ENCODE results near the gene DDX17. TPM values are rescaled to one million over a fixed set of nuclear protein-coding genes. Genes with fewer than 3 reads are reported as not detected.

DDX17 gene
- total RNA-seq, 4 donors from 2014 or later: 583 to 733 (median 616) TPM

DNA sequence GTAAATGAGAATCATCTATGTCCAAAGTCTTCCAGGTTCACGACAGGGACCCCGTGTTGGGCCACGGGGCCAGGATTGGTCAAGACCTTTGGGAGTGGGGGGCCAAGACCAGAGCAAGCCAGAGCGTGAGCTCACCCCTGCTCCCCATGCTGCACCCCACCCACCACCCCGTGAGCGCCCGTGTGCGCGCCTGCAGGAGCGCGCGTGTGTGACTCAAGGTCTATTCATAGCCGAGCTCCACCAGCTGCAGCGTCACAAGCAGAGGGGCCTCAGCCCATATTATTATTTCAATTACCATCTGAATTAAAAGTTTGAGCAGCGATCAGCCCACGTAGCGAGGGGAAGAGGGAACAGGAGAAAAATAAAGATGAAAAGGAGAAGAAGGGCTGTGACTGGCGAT, 56.3 kb downstream of the DDX17 start:
- Histone ChIP-seq H3K27ac (no peak overlapping the region), H3K27me3 (peaks cover 0 to 17% of the 10 kb centered on the region in 2 donors)

DNA sequence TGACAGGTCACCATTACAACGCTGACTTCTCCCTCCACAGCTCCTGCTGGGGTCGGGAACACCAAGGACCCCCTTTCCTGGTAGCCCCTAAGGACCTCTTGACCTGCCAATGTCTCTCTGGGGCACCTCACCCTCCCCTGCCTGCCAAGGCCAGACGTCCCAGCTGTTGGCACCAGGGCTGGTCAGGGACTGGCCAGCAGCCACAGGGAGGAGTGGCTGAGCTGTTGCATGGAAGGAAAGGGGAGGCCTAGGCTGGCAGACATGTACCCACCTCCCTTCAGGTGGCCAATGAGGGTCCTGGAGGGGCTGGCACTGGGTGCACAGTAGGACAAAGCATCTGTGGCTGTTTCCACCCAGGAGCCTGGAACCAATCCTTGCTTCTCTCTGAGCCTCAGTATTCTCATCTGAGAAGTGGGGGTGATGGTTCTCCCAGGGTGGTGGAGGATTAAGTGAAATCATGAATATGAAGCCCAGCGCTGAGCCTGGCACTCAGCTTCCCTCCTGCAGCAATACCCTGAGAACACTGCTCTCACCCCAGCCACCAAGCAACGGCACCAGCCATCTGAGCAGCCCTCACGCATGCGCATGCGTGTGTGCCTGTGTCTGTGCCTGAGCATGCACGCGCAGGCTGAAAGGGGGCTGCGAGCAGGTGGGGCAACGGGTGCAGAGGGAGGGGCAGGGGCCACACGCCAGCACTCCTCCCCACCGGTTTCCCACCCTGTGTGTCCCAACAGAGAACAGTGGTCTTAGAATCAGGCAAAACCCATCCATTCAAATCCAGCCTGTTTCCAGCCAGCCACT, 57.0 kb downstream of the DDX17 start:
- Histone ChIP-seq H3K27ac (no peak overlapping the region), H3K36me3 (no peaks in the 10 kb centered on the region), H3K9me3 (no peaks in the 10 kb centered on the region), H3K4me3 (no peak overlapping the region), H3K27me3 (peaks cover 0 to 10% of the 10 kb centered on the region in 2 donors), H3K4me1 (no peaks in the 10 kb centered on the region)
- DNase-seq: no peak
- TF ChIP-seq, protein P1, sequence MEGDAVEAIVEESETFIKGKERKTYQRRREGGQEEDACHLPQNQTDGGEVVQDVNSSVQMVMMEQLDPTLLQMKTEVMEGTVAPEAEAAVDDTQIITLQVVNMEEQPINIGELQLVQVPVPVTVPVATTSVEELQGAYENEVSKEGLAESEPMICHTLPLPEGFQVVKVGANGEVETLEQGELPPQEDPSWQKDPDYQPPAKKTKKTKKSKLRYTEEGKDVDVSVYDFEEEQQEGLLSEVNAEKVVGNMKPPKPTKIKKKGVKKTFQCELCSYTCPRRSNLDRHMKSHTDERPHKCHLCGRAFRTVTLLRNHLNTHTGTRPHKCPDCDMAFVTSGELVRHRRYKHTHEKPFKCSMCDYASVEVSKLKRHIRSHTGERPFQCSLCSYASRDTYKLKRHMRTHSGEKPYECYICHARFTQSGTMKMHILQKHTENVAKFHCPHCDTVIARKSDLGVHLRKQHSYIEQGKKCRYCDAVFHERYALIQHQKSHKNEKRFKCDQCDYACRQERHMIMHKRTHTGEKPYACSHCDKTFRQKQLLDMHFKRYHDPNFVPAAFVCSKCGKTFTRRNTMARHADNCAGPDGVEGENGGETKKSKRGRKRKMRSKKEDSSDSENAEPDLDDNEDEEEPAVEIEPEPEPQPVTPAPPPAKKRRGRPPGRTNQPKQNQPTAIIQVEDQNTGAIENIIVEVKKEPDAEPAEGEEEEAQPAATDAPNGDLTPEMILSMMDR (IDR thresholded peaks at IDR 0.05): no peak
- TF ChIP-seq POLR2A (IDR thresholded peaks at IDR 0.05): no peak

More for the DNA sequence above, 56.3 kb downstream of the DDX17 start:
- no peaks in the 10 kb centered on the region for H3K36me3 ChIP-seq
- H3K9me3 ChIP-seq: no peaks in the 10 kb centered on the region
- TF ChIP-seq POLR2A (IDR thresholded peaks at IDR 0.05): no peak
- TF ChIP-seq, protein P1 (IDR thresholded peaks at IDR 0.05): no peak
- no peak overlapping the region for H3K4me3 ChIP-seq
- peaks cover 0 to 6% (median 3%) of the 10 kb centered on the region in 4 donors for H3K4me1 ChIP-seq
- DNase-seq: no peak

DNA sequence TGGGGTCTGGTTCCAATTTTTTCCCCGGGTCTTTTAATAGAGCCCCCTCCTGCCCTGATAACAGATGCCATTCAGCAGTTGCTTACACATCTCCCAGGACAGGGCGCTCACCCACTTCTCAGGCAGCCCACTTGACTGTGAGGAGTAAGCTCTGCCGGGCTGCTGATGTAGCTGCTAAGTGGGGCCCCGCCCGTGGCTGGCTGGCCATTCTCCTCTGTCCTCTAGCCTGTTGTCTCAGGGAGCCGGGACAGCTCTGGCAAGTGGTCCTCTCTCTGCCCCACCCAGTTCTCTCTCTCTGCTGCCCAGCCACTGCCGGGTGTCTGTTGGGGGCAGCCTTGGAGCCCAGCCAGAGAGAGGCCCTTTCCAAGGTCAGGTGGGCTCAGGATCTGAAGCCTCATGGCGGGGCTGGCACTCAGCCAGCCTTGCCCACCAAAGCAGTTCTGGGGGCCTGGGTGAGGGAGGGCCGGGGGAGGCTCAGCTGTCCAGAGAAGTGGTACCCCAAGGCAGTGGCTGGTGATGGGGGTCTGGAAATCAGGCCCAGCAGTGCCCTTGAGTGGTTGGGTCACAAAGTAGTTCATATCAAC, 60.0 kb downstream of the DDX17 start:
- Histone ChIP-seq H3K4me3 (no peak overlapping the region), H3K36me3 (no peaks in the 10 kb centered on the region), H3K4me1 (no peaks in the 10 kb centered on the region), H3K27me3 (no peaks in the 10 kb centered on the region), H3K27ac (no peak overlapping the region), H3K9me3 (no peaks in the 10 kb centered on the region)
- TF ChIP-seq, protein P1 (IDR thresholded peaks at IDR 0.05): no peak
- no peak for TF ChIP-seq POLR2A (IDR thresholded peaks at IDR 0.05)
- no peak for DNase-seq

DNA sequence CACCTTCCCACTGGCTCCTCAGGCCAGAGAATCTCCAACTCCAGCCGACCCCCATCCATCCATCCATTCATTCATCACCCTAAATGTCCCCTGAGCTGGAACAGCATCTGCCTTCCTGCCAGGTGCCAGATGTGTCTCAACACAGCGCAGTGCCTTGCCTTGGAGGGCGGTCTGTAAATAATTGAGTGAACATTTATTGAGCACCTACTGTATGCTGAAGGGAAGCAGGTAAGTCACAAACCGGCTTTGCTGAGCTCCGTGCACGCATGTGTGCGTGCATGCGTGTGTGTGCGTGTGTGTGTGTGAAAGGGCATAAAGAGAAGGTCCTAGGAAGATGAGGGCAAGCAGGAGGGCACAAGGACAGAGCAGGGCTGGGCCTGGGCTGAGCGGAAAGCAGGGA, 61.3 kb downstream of the DDX17 start:
- Histone ChIP-seq H3K36me3 (no peaks in the 10 kb centered on the region), H3K4me3 (no peak overlapping the region), H3K9me3 (no peaks in the 10 kb centered on the region), H3K27me3 (no peaks in the 10 kb centered on the region), H3K27ac (no peak overlapping the region), H3K4me1 (no peaks in the 10 kb centered on the region)
- no peak for DNase-seq
- TF ChIP-seq, protein P1 (IDR thresholded peaks at IDR 0.05): no peak
- TF ChIP-seq POLR2A (IDR thresholded peaks at IDR 0.05): no peak

DNA sequence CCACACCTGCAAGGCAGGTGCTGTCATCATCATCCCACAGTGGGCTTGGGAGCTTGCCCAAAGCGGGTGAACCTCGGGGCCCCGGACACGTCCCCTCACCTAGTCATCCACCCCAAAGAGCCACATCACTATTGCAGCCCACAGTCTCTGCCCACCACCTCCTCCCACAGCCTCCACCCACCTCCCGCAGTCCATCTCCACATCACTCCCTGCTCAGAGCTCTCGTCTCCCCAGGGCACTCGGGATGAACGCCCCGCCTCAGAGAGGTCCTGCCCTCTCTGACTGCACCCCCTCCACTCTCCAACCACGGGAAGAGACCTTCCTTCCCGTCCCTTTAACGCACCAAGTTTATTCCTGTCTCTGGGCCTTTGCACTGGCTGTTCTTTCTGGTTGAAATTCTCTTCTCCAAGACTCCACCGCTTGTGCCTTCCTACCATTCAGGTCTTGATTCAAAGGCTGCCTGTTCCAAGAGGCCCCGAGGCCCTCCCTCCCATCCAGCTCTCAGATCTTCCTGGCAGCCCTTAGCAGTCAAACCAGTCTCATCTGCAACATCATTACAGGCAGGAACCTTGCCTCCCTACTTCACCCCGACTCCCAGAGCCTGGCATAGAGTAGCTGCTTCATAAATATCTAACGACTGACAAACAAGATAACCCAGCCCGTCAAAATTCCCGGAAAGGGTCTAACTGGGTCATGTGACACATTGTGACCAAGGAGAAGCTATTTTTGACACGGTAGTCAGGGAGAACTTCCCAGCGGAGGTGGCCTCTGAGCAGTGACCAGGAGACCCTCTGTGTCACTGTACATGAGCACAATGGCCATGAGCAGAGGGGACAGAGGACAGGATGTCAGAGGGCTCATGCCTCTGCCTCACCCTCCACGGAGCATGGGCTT, 62.2 kb downstream of the DDX17 start:
- no peak for TF ChIP-seq POLR2A (IDR thresholded peaks at IDR 0.05)
- TF ChIP-seq, protein P1 (IDR thresholded peaks at IDR 0.05): no peak
- Histone ChIP-seq H3K36me3 (no peaks in the 10 kb centered on the region), H3K27ac (no peak overlapping the region), H3K4me1 (no peaks in the 10 kb centered on the region), H3K9me3 (no peaks in the 10 kb centered on the region), H3K27me3 (no peaks in the 10 kb centered on the region), H3K4me3 (no peak overlapping the region)
- DNase-seq: no peak

All from Peyer's patch (tissue), 4 donors.